K562 (cell line): Measurements from ENCODE around the gene MPPED2.

Source experiments
- EP300 ChIP-seq: IDR thresholded peaks from 2 replicates; pipeline ENCODE4 v1.6.1; 2012; ENCODE audit warnings: low read length, improper control_type of control experiment
- MTF1 ChIP-seq: fragments of 250-450 bp; sonication (Bioruptor Pico); IDR thresholded peaks from 2 replicates; pipeline ENCODE4 v1.9.0; 2021; ENCODE audit warnings: moderate library complexity, mild to moderate bottlenecking, inconsistent platforms, borderline replicate concordance
- RCOR1 ChIP-seq, 2 experiments: IDR thresholded peaks; 2 replicates each; pipeline ENCODE4 v1.6.1; 2012; ENCODE audit warnings: low read depth in 2 of 2, low read length in 2 of 2, borderline replicate concordance in 1 of 2, improper control_type of control experiment in 1 of 2
- TF ChIP-seq, protein P1 (sequence below): sonication (generic); formaldehyde crosslinking; IDR thresholded peaks from 2 replicates; pipeline ENCODE4 v1.8.0; 2023; ENCODE audit warnings: mild to moderate bottlenecking, missing genetic modification reagents

GRCh38 chr11:30526558-30526957 lies 59.6 kb downstream of the MPPED2 start:
- no peak for TF ChIP-seq RCOR1 (IDR thresholded peaks at IDR 0.05; ENCODE audit: borderline replicate concordance in 1 of 2, low read depth in 2 of 2, low read length in 2 of 2)
- no peak for TF ChIP-seq MTF1 (CRISPR knock-in tag)
- TF ChIP-seq, protein P1, sequence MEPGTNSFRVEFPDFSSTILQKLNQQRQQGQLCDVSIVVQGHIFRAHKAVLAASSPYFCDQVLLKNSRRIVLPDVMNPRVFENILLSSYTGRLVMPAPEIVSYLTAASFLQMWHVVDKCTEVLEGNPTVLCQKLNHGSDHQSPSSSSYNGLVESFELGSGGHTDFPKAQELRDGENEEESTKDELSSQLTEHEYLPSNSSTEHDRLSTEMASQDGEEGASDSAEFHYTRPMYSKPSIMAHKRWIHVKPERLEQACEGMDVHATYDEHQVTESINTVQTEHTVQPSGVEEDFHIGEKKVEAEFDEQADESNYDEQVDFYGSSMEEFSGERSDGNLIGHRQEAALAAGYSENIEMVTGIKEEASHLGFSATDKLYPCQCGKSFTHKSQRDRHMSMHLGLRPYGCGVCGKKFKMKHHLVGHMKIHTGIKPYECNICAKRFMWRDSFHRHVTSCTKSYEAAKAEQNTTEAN = no peak
- TF ChIP-seq EP300 = no peak
